ENCODE data around the gene ADGRV1. TPM values are rescaled to one million over a fixed set of nuclear protein-coding genes. Genes with fewer than 3 reads are reported as not detected.

ADGRV1 gene
- polyA plus RNA-seq, 1 of the 3 experiments (the other 2 are of a cell fraction) = 0.23 TPM

DNA sequence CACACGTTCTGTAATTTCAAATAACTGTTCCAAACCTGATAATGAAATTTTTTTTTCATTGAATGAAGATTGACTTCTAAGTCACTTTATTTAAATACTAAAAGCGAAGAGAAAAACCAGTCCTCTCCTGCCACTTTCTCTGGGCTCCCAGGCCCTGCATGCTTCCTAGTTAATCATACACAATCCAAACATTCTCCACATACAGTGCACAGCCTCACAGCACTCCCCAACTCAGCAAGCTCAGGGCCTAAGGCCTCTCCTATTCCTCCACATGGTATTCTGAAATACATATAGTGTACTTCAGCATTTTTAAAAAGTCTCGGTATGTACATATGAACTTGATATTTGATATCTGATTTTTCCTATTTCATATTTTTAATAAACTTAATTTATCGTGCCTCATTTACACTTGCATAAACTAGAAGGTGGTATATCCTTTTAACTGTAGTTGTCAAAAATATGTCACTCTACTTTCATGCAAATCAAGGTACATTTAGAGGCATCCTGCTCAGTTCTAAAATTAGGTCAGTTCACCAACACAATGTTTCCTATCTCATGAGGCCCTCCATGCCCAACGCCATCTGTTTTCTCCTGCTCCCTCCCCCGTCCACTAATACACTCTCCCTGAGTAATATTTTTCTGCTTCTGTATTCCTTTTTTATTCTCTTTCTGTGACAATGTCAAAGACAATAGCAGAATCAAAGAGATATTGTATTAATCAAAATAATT, 617.9 kb downstream of the ADGRV1 start:
- H3F3A ChIP-seq (replicated peaks; ENCODE audit: insufficient read depth) = peaks cover 6% of the 10 kb centered on the region
- ChIA-PET CTCF (interaction anchor here (1.7 kb wide), 1 partner anchor 18 kb away, joined by 3 read pairs; no protein-coding TSS in a partner anchor), POLR2A (no interaction called here)
- H2AFZ ChIP-seq (ENCODE audit: low read depth) = no peak overlapping the region
- no peak overlapping the region for H3K4me2 ChIP-seq
- H3K27ac ChIP-seq (ENCODE audit: low read depth in 2 of 2, low read length in 1 of 2) = no peak overlapping the region; a peak in 1 of 4 replicates
- no peaks in the 10 kb centered on the region for H3K36me3 ChIP-seq (replicated peaks in 1 of 2; ENCODE audit: control insufficient read depth in 1 of 2, insufficient read depth in 2 of 2, low read length in 1 of 2)
- WGBS (ENCODE audit: low lambda C conversion rate) = 71% methylated on average over 6 of the region's 6 CpGs
- H3K4me1 ChIP-seq (ENCODE audit: control insufficient read depth in 1 of 2, insufficient read depth in 2 of 2, low read depth in 1 of 2, low read length in 1 of 2) = peaks cover 0 to 14% of the 10 kb centered on the region in 2 experiments; a peak in 3 of 4 replicates
- no peaks in the 10 kb centered on the region for H3K27me3 ChIP-seq (ENCODE audit: insufficient read depth)
- no peaks in the 10 kb centered on the region for H3K9me2 ChIP-seq
- H4K20me1 ChIP-seq (ENCODE audit: insufficient read depth) = no peaks in the 10 kb centered on the region
- no peaks in the 10 kb centered on the region for H3K79me2 ChIP-seq (ENCODE audit: insufficient read depth)
- no peak overlapping the region for H3K9ac ChIP-seq
- no peak for DNase-seq
- TF ChIP-seq CHD2 (IDR thresholded peaks at IDR 0.05; ENCODE audit: low read length, partially characterized antibody) (no peak), TCF12 (IDR thresholded peaks at IDR 0.05) (0 out of 2 replicates have a peak, but pooled peaks have one; percentile 13)
- no peak overlapping the region for H3K4me3 ChIP-seq (ENCODE audit: low read depth in 2 of 2, low read length in 1 of 2)
- no peaks in the 10 kb centered on the region for H3K9me3 ChIP-seq

DNA sequence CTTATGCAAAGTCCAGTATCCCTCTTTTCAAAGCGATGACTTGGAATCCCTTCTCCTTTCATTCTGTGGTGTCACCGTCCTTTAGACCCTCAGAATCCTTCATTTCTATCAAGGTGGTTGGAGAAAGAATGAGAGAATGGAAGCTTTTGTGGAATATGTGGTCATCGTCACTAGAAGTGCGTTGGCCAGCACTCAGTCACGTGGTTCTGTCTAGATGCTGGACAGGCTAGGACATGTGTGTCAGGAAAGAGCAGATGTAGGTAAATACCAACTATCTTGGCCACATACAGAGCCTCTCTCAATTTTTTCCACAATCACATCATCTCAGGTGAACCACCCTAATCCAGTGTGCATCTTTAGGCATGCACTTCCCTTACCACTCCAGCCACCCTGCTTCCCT, 618.5 kb downstream of the ADGRV1 start:
- Histone ChIP-seq H4K20me1 (ENCODE audit: insufficient read depth) (no peaks in the 10 kb centered on the region), H3K79me2 (ENCODE audit: insufficient read depth) (no peaks in the 10 kb centered on the region), H3K4me3 (ENCODE audit: low read depth in 2 of 2, low read length in 1 of 2) (no peak overlapping the region), H3F3A (replicated peaks; ENCODE audit: insufficient read depth) (peaks cover 6% of the 10 kb centered on the region), H3K9ac (no peak overlapping the region), H3K9me2 (no peaks in the 10 kb centered on the region), H2AFZ (ENCODE audit: low read depth) (no peak overlapping the region), H3K4me1 (ENCODE audit: control insufficient read depth in 1 of 2, insufficient read depth in 2 of 2, low read depth in 1 of 2, low read length in 1 of 2) (peaks cover 0 to 14% of the 10 kb centered on the region in 2 experiments; a peak in 3 of 4 replicates), H3K36me3 (replicated peaks in 1 of 2; ENCODE audit: control insufficient read depth in 1 of 2, insufficient read depth in 2 of 2, low read length in 1 of 2) (no peaks in the 10 kb centered on the region), H3K4me2 (no peak overlapping the region), H3K27ac (ENCODE audit: low read depth in 2 of 2, low read length in 1 of 2) (no peak overlapping the region), H3K27me3 (ENCODE audit: insufficient read depth) (no peaks in the 10 kb centered on the region), H3K9me3 (no peaks in the 10 kb centered on the region)
- CTCF ChIA-PET = interaction anchor here (1.7 kb wide), 1 partner anchor 18 kb away, joined by 3 read pairs; no protein-coding TSS in a partner anchor
- TF ChIP-seq SMC3 (IDR thresholded peaks at IDR 0.05; ENCODE audit: low read depth, low read length) (no peak), JUND (IDR thresholded peaks at IDR 0.05) (no peak), POLR2AphosphoS5 (IDR thresholded peaks at IDR 0.05; ENCODE audit: low read depth, low read length) (no peak), FOXJ3 (CRISPR knock-in tag; IDR thresholded peaks at IDR 0.05) (no peak), RAD21 (IDR thresholded peaks at IDR 0.05; ENCODE audit: low read length) (no peak), YY1 (IDR thresholded peaks at IDR 0.05; ENCODE audit: low read depth) (no peak), RFX5 (IDR thresholded peaks at IDR 0.05; ENCODE audit: low read length) (no peak), TAF1 (IDR thresholded peaks at IDR 0.05; ENCODE audit: borderline replicate concordance, low read depth, low read length) (no peak), EZH2phosphoT487 (IDR thresholded peaks at IDR 0.05; ENCODE audit: borderline replicate concordance, low read depth) (no peak), GABPA (IDR thresholded peaks at IDR 0.05; ENCODE audit: low read depth) (no peak), SIN3A (IDR thresholded peaks at IDR 0.05; ENCODE audit: borderline replicate concordance, low read depth, low read length) (no peak), MXI1 (IDR thresholded peaks at IDR 0.05; ENCODE audit: low read depth, low read length) (no peak), NFIC (IDR thresholded peaks at IDR 0.05; ENCODE audit: borderline replicate concordance) (no peak), FOXM1 (IDR thresholded peaks at IDR 0.05; ENCODE audit: low read depth) (no peak)
- TF ChIP-seq, protein P1, sequence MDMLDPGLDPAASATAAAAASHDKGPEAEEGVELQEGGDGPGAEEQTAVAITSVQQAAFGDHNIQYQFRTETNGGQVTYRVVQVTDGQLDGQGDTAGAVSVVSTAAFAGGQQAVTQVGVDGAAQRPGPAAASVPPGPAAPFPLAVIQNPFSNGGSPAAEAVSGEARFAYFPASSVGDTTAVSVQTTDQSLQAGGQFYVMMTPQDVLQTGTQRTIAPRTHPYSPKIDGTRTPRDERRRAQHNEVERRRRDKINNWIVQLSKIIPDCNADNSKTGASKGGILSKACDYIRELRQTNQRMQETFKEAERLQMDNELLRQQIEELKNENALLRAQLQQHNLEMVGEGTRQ (IDR thresholded peaks at IDR 0.05; ENCODE audit: borderline replicate concordance, low read depth, low read length) = no peak
- TF ChIP-seq, protein P2, sequence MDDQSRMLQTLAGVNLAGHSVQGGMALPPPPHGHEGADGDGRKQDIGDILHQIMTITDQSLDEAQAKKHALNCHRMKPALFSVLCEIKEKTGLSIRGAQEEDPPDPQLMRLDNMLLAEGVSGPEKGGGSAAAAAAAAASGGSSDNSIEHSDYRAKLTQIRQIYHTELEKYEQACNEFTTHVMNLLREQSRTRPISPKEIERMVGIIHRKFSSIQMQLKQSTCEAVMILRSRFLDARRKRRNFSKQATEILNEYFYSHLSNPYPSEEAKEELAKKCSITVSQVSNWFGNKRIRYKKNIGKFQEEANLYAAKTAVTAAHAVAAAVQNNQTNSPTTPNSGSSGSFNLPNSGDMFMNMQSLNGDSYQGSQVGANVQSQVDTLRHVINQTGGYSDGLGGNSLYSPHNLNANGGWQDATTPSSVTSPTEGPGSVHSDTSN (IDR thresholded peaks at IDR 0.05) = no peak
- TF ChIP-seq, protein P3, sequence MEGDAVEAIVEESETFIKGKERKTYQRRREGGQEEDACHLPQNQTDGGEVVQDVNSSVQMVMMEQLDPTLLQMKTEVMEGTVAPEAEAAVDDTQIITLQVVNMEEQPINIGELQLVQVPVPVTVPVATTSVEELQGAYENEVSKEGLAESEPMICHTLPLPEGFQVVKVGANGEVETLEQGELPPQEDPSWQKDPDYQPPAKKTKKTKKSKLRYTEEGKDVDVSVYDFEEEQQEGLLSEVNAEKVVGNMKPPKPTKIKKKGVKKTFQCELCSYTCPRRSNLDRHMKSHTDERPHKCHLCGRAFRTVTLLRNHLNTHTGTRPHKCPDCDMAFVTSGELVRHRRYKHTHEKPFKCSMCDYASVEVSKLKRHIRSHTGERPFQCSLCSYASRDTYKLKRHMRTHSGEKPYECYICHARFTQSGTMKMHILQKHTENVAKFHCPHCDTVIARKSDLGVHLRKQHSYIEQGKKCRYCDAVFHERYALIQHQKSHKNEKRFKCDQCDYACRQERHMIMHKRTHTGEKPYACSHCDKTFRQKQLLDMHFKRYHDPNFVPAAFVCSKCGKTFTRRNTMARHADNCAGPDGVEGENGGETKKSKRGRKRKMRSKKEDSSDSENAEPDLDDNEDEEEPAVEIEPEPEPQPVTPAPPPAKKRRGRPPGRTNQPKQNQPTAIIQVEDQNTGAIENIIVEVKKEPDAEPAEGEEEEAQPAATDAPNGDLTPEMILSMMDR (IDR thresholded peaks at IDR 0.05) = no peak
- TF ChIP-seq, protein P4, sequence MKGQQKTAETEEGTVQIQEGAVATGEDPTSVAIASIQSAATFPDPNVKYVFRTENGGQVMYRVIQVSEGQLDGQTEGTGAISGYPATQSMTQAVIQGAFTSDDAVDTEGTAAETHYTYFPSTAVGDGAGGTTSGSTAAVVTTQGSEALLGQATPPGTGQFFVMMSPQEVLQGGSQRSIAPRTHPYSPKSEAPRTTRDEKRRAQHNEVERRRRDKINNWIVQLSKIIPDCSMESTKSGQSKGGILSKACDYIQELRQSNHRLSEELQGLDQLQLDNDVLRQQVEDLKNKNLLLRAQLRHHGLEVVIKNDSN (IDR thresholded peaks at IDR 0.05; ENCODE audit: borderline replicate concordance, low read depth) = no peak
- TF ChIP-seq, protein P5, sequence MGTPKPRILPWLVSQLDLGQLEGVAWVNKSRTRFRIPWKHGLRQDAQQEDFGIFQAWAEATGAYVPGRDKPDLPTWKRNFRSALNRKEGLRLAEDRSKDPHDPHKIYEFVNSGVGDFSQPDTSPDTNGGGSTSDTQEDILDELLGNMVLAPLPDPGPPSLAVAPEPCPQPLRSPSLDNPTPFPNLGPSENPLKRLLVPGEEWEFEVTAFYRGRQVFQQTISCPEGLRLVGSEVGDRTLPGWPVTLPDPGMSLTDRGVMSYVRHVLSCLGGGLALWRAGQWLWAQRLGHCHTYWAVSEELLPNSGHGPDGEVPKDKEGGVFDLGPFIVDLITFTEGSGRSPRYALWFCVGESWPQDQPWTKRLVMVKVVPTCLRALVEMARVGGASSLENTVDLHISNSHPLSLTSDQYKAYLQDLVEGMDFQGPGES (IDR thresholded peaks at IDR 0.05; ENCODE audit: low read depth, low read length) = no peak
- POLR2A ChIA-PET = no interaction called here
- no peak for DNase-seq
- 90% methylated on average over 5 of the region's 5 CpGs for WGBS (ENCODE audit: low lambda C conversion rate)

All from SK-N-SH (cell line).